Tibial artery (tissue), 4 donors: ENCODE measurements around the gene ST3GAL4.

Source experiments
- DNase-seq, 2 donors: peaks; one replicate each; pipeline ENCODE4 v3.0.0-alpha.2; 2019
- H3K27ac ChIP-seq, 2 donors: fragments of 200-600 bp; sonication (generic) in 1 of 2; 1 replicate in 1 of 2; 2 replicates in 1 of 2; pipeline ENCODE4 v1.5.1; 2018 to 2019; ENCODE audit warnings: mild to moderate bottlenecking in 1 of 2
- H3K27me3 ChIP-seq, 2 donors: fragments of 200-600 bp; sonication (generic) in 1 of 2; one replicate each; pipeline versions ENCODE4 v1.5.1 to v1.6.0; 2016 to 2019
- H3K36me3 ChIP-seq, 3 donors: fragments of 200-600 bp; sonication (generic) in 2 of 3; one replicate each; pipeline ENCODE4 v1.5.1; 2016 to 2019; ENCODE audit warnings: mild to moderate bottlenecking in 2 of 3
- H3K4me1 ChIP-seq, 4 donors: fragments of 200-600 bp; sonication (generic) in 2 of 4; 1 replicate in 3 of 4; 2 replicates in 1 of 4; pipeline ENCODE4 v1.5.1; 2016 to 2019
- H3K4me3 ChIP-seq, 2 donors: fragments of 200-600 bp; sonication (generic) in 1 of 2; 1 replicate in 1 of 2; 2 replicates in 1 of 2; pipeline ENCODE4 v1.5.1; 2018 to 2019; ENCODE audit warnings: mild to moderate bottlenecking in 2 of 2
- H3K9me3 ChIP-seq, 3 donors: fragments of 200-600 bp; sonication (generic) in 1 of 3; one replicate each; pipeline ENCODE4 v1.5.1; 2016 to 2019
- CTCF ChIP-seq, 2 experiments: fragments of 200-600 bp in 1 of 2; fragments of 450-650 bp in 1 of 2; IDR thresholded peaks; one replicate each; pipeline ENCODE4 v1.5.1; 2017 to 2019; ENCODE audit warnings: antibody characterized with exemption in 2 of 2, mild to moderate bottlenecking in 1 of 2, moderate library complexity in 1 of 2
- intact Hi-C: fragments of 100-400 bp; cut with DNase I; formaldehyde crosslinking; loops from one replicate; pipeline ENCODE4 v1.15.0; 2023; ENCODE audit warnings: low total_unique reads

ST3GAL4 gene

DNA sequence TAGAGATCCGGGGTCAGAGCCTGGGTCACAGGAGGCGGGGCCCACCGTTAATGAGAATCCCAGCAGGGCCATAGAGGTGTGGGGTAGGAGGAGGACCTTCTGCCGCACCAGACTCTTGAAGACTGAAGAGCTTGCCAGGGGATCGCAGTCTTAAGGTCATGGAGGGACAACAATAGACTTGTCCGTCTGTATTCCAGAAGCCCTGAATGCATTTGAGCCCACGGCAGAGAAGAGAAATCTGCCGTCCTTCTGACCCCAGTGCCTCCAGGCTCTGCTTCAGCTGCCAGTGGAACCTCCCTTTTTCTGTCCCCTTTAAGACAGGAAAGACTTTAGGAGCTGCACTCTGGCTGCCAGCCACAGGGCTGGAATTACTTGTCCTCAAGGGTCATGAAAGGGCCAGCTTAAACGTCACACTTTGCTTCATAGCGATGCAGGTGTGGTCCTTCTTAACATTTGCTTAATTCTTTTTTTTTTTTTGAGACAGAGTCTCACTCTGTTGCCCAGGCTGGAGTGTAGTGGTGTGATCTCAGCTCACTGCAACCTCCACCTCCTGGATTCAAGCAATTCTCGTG lies 15.5 kb upstream of the ST3GAL4 start:
- H3K27ac ChIP-seq, result no peak overlapping the region
- DNase-seq, result no peak
- peaks cover 0 to 7% (median 0%) of the 10 kb centered on the region in 4 donors for H3K4me1 ChIP-seq
- H3K9me3 ChIP-seq, result no peaks in the 10 kb centered on the region
- H3K4me3 ChIP-seq, result no peak overlapping the region
- no peaks in the 10 kb centered on the region for H3K27me3 ChIP-seq
- H3K36me3 ChIP-seq, result peaks cover 0 to 61% (median 16%) of the 10 kb centered on the region in 3 donors
- no peak for TF ChIP-seq CTCF (IDR thresholded peaks at IDR 0.05)
- intact Hi-C loops, result no loop called here

DNA sequence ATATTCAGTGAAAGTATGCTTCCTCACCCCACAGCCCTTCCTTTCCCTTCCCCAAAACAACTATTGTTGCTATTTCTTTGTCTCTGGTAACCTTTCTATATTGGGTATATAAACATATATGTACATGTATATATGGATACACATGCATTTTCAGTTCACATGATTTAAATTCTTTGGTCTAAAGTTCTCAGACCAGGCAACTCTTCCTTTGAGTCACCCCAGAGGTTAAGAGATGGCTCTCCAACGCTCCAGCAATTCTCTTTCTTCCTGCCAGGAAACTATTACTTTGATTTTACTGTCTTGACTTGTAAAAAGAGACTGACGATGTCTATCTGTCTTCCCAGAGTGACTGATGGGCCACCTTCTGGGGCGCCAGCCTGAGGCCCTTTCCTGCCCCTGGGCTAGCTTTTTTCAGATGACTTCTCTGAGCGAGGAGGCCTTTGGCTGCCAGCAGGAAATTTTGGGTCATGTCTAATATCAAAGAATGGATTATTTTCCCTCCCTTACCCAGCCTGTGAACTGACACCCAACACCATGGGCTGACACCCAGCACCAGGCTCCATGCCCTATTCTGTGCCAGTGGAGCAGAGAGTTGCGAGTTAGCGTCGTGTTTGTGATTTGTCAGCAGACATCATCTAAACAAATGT lies 14.4 kb upstream of the ST3GAL4 start:
- peaks cover 0 to 8% (median under 1%) of the 10 kb centered on the region in 4 donors for H3K4me1 ChIP-seq

DNA sequence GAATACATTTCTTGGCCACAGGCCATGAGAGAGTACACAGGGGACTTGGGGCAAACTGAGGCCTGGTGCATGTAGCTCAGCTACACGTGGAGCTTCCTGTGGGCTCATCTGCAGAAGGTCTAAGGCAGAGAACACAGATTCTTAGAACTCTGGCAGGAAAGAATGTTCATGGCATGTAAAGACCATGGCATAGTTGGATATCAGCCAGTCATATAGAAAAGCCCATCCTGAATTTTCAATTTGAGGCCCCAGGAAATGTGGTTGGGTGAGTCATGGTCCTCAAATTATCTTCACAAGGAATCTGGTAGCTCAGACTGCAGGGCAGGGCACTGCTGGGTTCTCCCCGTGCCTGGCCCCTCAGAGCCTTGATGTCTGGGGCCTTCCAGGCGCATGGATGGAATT lies 13.7 kb upstream of the ST3GAL4 start:
- no peaks in the 10 kb centered on the region for H3K9me3 ChIP-seq
- no peak for TF ChIP-seq CTCF (IDR thresholded peaks at IDR 0.05)
- DNase-seq, result no peak
- no peak overlapping the region for H3K27ac ChIP-seq
- peaks cover 0 to 66% (median 16%) of the 10 kb centered on the region in 3 donors for H3K36me3 ChIP-seq
- H3K4me3 ChIP-seq, result no peak overlapping the region
- H3K4me1 ChIP-seq, result peaks cover 0 to 15% (median 6%) of the 10 kb centered on the region in 4 donors
- H3K27me3 ChIP-seq, result no peaks in the 10 kb centered on the region
- intact Hi-C loops, result no loop called here

More for the DNA sequence above, 14.4 kb upstream of the ST3GAL4 start:
- Histone ChIP-seq H3K4me3 (no peak overlapping the region), H3K9me3 (no peaks in the 10 kb centered on the region), H3K27ac (no peak overlapping the region), H3K27me3 (no peaks in the 10 kb centered on the region), H3K36me3 (peaks cover 0 to 66% (median 16%) of the 10 kb centered on the region in 3 donors)
- DNase-seq, result no peak
- no peak for TF ChIP-seq CTCF (IDR thresholded peaks at IDR 0.05)
- intact Hi-C loops, result no loop called here

GRCh38 chr11:126343051-126343450 lies 12.4 kb upstream of the ST3GAL4 start:
- peaks cover 0 to 62% (median 16%) of the 10 kb centered on the region in 3 donors for H3K36me3 ChIP-seq
- H3K27ac ChIP-seq, result no peak overlapping the region
- no peak for DNase-seq
- H3K9me3 ChIP-seq, result no peaks in the 10 kb centered on the region
- no peak overlapping the region for H3K4me3 ChIP-seq
- intact Hi-C loops, result no loop called here
- no peaks in the 10 kb centered on the region for H3K27me3 ChIP-seq
- peaks cover 0 to 27% (median 16%) of the 10 kb centered on the region in 4 donors for H3K4me1 ChIP-seq
- TF ChIP-seq CTCF (IDR thresholded peaks at IDR 0.05), result no peak

GRCh38 chr11:126344141-126345080 lies 11.1 kb upstream of the ST3GAL4 start:
- peaks cover 0 to 41% (median 29%) of the 10 kb centered on the region in 4 donors for H3K4me1 ChIP-seq
- H3K9me3 ChIP-seq, result no peaks in the 10 kb centered on the region
- H3K4me3 ChIP-seq, result no peak overlapping the region
- no peaks in the 10 kb centered on the region for H3K27me3 ChIP-seq
- no peak overlapping the region for H3K27ac ChIP-seq
- no peak for TF ChIP-seq CTCF (IDR thresholded peaks at IDR 0.05)
- H3K36me3 ChIP-seq, result peaks cover 0 to 48% (median 8%) of the 10 kb centered on the region in 3 donors
- DNase-seq, result no peak
- intact Hi-C loops, result no loop called here
